HG03342 (cell line): ENCODE measurements around the gene NELFB.

ENCODE experiments used
- ATAC-seq: cut with Tn5 transposase; IDR thresholded peaks from one replicate; pipeline ENCODE4 v1.9.1; 2021; ENCODE audit warnings: mild to moderate bottlenecking, moderate library complexity; ENCODE audit not compliant: unreplicated experiment

NELFB gene

GRCh38 chr9:137254624-137255447, at the start of gene NELFB:
Gene NELFB, plus strand, starts transcription at chr9:137255327.
- ATAC-seq, result peak; percentile 60

DNA sequence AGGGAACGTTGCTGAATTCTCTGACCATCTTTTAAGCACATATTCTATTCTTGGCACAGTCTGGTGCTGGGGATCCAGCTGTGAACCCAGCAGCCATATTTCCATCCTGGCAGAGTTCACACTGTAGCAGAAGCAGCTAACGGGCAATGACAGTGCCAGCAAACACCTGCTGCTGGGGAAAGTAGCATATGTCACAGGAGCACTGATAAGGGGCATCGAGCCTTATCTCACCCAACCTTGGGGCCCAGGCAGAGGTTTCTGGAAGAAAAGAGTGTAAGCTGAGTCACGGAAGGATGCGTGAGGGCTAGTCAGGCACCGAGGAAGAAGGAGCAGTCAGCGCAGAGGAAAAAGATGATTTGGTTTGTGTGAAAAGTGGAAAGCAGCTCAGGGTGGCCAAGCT, 48.5 kb upstream of the NELFB start:
- ATAC-seq, result no peak

- ATAC-seq, result no peak
Measured at GRCh38 chr9:137211532-137211931, 43.6 kb upstream of the NELFB start.

GRCh38 chr9:137212520-137212919, 42.6 kb upstream of the NELFB start:
- no peak for ATAC-seq

DNA sequence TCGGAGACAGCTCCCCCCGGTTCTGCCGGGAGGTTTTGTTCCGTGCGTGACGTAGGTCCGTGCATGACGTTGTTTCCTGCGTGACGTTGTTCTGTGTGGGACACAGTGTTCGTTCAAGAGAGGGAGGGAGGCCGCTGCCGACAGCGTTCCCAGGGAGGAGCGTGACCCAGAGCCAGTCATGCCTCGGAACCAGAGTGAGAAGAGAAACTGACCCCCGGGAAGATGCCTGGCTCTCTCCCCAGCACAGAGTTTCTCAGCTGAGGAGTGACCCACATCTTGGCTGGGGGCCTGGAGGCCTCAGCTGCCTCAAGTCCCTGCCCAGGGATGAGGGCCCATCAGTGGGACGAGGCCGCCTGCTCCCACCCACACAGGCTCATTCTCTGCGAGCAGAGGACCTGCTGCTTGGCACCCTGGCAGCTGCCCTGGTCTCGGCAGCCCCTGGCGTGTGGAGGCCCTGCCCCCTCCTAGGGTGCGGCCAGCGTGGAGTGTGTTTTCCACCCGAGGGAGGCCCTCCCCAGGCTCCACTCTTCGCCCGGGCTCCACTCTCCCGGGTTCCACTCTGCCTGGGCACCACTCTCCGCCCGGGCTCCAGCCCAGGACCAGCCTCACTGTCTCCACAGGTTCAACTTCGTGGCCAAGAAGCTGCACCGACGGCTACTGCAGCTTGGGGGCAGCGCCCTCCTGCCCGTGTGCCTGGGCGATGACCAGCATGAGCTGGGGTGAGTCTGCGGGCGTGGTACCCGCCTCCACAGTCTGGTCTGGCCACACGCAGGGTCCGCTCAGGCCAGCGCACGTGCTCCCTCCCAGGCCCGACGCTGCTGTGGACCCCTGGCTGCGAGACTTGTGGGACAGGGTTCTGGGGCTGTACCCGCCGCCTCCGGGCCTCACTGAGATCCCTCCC, 41.7 kb upstream of the NELFB start:
- ATAC-seq, result no peak

DNA sequence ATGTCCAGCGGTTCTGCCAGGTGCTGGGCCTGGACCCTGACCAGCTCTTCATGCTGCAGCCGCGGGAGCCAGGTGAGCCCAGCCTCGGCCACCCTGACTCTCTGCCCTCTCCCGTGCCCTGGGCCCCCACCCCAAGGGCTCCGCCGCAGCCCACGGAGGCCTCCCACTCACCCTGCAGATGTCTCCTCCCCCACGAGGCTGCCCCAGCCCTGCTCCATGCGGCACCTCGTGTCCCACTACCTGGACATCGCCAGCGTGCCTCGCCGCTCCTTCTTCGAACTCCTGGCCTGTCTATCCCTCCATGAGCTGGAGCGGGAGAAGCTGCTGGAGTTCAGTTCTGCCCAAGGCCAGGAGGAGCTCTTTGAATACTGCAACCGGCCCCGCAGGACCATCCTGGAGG, 40.5 kb upstream of the NELFB start:
- no peak for ATAC-seq

GRCh38 chr9:137215196-137215986, 39.7 kb upstream of the NELFB start:
- ATAC-seq, result no peak

- ATAC-seq, result no peak
Measured at GRCh38 chr9:137216188-137216965, 38.8 kb upstream of the NELFB start.

DNA sequence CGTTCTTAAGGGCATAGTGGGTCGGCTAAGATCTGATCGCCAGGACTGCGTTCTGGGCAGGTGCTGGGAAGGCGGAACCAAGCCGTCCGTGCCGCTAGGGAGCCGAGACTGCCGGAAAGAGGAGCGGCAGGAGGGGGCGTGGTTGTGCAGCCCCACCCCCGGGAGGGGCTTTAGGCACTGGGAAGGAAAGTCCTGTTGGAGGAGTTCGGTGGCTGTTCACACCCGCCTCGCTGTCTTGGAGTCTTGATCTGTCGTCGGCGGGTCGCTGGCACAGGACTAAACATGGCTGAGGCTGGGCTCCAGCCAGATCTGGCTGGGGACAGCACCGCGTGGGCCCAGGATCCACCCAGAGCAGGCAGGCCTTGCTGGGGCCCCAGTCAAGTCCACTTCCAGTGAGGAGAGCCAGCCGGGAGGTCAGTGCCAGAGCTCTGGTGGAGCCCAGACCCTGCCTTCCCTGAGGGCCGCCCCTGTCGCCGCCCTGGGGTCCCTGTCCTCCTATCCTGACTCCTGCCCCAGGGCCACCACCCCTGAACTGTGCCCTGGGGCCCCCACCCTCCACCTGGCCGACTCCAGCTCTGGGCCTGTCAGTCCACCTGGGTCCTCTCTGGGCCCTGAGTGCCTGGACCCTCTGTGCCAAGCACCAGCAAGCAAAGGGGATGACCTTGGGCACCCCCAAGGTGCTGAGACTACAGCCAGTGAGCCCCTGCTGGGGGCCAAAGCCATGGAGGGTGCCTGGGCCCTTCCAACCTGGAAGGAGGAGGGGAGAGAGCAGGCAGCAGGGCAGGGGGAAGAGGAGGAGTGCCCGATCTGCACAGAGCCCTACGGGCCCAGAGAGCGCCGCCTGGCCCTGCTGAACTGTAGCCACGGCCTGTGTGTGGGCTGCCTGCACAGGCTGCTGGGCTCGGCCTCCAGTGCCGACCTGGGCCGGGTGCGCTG, 37.6 kb upstream of the NELFB start:
- no peak for ATAC-seq

DNA sequence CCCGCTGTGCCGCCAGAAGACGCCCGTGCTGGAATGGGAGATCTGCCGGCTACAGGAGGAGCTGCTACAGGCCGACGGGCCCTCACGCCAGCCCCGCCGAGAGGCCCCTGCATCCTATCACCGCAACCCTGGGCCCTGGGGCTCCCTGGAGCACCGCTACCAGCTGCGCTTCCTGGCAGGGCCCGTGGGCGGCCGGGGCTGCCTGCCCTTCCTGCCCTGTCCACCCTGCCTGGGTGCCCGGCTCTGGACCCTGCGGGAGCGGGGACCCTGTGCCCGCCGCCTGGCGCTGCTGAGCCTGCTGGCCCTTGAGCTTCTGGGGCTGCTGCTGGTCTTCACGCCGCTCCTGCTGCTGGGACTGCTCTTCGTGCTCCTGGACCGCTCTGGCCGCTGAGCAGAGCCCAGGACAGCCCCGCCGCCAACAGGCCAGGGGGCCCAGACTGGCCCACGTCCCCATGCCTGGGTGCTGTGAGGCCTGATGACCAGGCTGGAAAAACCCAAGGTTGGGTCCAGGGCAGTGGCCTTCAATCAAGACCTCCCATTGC, 36.8 kb upstream of the NELFB start:
- ATAC-seq, result no peak

GRCh38 chr9:137218754-137219271, 36.3 kb upstream of the NELFB start:
- ATAC-seq, result no peak

DNA sequence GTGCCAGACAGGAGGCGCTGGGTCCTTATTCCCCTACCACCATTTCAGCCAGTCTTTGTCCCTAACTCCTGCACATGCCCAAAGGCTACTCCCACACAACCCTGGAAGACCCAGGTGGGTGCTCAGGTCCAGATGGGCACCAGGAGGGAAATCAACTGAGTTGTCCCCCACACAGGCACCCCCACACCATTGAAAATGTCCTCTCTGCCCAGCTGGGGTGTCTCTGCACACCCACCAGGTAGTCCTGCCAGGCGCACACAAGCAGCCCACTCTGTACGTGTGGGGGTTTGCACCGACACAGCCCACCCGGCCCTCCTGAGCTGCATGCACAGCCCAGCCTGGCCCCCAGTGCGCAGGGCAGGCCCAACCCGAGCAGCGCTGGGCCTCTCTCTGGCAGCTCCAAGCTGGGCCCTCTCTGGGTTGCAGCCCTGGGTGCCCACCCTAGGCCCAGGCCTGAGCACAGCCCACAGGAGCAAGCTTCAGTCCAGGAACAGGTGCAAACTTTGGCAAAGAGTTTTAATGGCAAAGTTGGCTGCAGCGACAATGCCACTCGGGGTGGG, 35.3 kb upstream of the NELFB start:
- ATAC-seq, result no peak

DNA sequence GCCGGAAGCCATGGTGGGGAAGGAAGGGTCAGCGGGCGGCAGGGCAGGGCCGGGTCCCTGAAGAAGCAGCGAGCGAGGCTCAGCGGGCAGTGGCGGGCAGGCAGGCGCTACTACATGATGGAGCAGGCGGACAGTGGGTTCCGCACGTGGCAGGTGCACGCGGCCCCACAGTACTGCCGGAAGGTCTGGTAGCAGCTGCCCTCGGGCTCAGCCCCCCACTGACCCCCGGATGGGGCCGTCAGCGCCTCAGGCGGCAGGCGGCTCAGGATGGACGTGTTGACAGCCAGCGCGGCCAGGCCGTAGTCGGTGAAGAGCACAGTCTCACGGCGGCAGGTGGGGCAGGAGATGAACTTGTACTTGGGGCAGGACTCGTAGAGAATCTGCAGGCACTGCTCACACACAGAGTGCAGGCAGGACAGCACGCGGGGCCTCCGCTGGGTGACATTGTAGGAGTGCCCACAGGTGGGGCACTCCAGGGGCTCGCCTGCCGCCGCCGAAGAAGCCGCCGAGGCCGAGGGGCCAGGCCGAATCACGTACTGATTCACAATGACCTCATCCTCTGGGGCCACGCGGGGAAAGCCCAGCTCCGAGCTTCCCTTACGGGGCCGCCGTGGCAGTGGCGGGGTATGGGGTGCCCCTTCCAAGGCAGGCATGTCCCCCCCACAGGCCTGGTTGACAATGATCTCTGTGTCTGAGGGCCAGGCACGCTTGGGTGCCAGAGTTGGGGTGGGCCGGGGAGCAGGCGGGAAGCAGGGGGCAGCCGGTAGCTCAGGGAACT, 34.6 kb upstream of the NELFB start:
- no peak for ATAC-seq

- no peak for ATAC-seq
Measured at GRCh38 chr9:137221095-137221505, 34.0 kb upstream of the NELFB start.

- no peak for ATAC-seq
Measured at GRCh38 chr9:137221506-137222111, 33.5 kb upstream of the NELFB start.

GRCh38 chr9:137222190-137223077, 32.7 kb upstream of the NELFB start, which contains the start of gene RNF208:
Gene RNF208, minus strand, starts transcription at chr9:137222240. Its CDS starts 1,028 bp downstream, at chr9:137221212.
- ATAC-seq, result peak; percentile 3
